ENCODE measurements around the gene ANKRD1.

The ANKRD1 gene

GRCh38 chr10:90866050-90866598 lies 54.8 kb downstream of the ANKRD1 start:
- H3K4me3 ChIP-seq (ENCODE audit: low read depth, low read length) = no peak overlapping the region
- CTCF ChIA-PET = interaction anchor here (0.7 to 16.7 kb wide), 10 partner anchors 10 to 1299 kb away, joined by 3 to 532 read pairs (median 6); no protein-coding TSS in a partner anchor
- no peak for DNase-seq (ENCODE audit: low read depth, low spot score)
- POLR2A ChIA-PET = interaction anchor here (0.6 to 0.7 kb wide), 3 partner anchors 681 to 1211 kb away, joined by 3 to 4 read pairs (median 3); no protein-coding TSS in a partner anchor
- TF ChIP-seq CTCF (IDR thresholded peaks at IDR 0.05; ENCODE audit: insufficient read depth, low read length, missing control alignments) = no peak

GRCh38 chr10:90865401-90865800 lies 55.5 kb downstream of the ANKRD1 start:
- ChIA-PET CTCF (interaction anchor here (0.7 to 16.7 kb wide), 16 partner anchors 9 to 1298 kb away, joined by 3 to 532 read pairs (median 4); no protein-coding TSS in a partner anchor), POLR2A (interaction anchor here (0.6 to 0.7 kb wide), 3 partner anchors 682 to 1212 kb away, joined by 3 to 4 read pairs (median 3); no protein-coding TSS in a partner anchor)
- peak; percentile 36 for TF ChIP-seq CTCF (IDR thresholded peaks at IDR 0.05; ENCODE audit: insufficient read depth, low read length, missing control alignments)
- H3K4me3 ChIP-seq (ENCODE audit: low read depth, low read length) = no peak overlapping the region
- no peak for DNase-seq (ENCODE audit: low read depth, low spot score)

- no peak for DNase-seq (ENCODE audit: low read depth, low spot score)
- no peak overlapping the region for H3K4me3 ChIP-seq (ENCODE audit: low read depth, low read length)
Observed at GRCh38 chr10:90862908-90863514, 57.9 kb downstream of the ANKRD1 start.

More at GRCh38 chr10:90862908-90863514, 57.9 kb downstream of the ANKRD1 start:
- peak; percentile 60 for TF ChIP-seq CTCF (IDR thresholded peaks at IDR 0.05; ENCODE audit: insufficient read depth, low read length, missing control alignments)
- CTCF ChIA-PET = interaction anchor here (0.6 to 16.7 kb wide), 17 partner anchors 8 to 1079 kb away, joined by 3 to 532 read pairs (median 4); partner anchors contain the start of gene RPP30
- POLR2A ChIA-PET = no interaction called here

Data from AG04449 (cell line).